MM.1S (cell line): ENCODE results near the gene DGKI.

ENCODE experiments used
- DNase-seq: peaks from one replicate; pipeline ENCODE4 v3.0.0-alpha.2; 2015
- H2AFZ ChIP-seq: fragments of 300-600 bp; sonication (generic); 2 replicates; pipeline ENCODE4 v1.6.0; 2016; ENCODE audit warnings: antibody characterized with exemption, low read length
- H3F3A ChIP-seq: fragments of 300-600 bp; sonication (generic); 2 replicates; pipeline ENCODE4 v1.6.1; 2016; ENCODE audit warnings: mild to moderate bottlenecking, antibody characterized with exemption, low read length, moderate library complexity, mixed read lengths; ENCODE audit not compliant: insufficient read depth
- H3K27ac ChIP-seq: fragments of 300-600 bp; sonication (generic); 2 replicates; pipeline ENCODE4 v1.5.1; 2016; ENCODE audit warnings: mild to moderate bottlenecking, low read length
- H3K27me3 ChIP-seq: fragments of 300-600 bp; sonication (generic); replicated peaks from 2 replicates; pipeline ENCODE4 v1.6.0; 2016; ENCODE audit warnings: low read length; ENCODE audit not compliant: insufficient read depth
- H3K36me3 ChIP-seq: fragments of 300-600 bp; sonication (generic); replicated peaks from 2 replicates; pipeline ENCODE4 v1.6.1; 2016; ENCODE audit warnings: mild to moderate bottlenecking, low read length, mixed read lengths; ENCODE audit not compliant: insufficient read depth
- H3K4me1 ChIP-seq: fragments of 300-600 bp; sonication (generic); 2 replicates; pipeline ENCODE4 v1.6.1; 2016; ENCODE audit warnings: low read length, mixed read lengths
- H3K4me2 ChIP-seq: fragments of 300-600 bp; sonication (generic); 2 replicates; pipeline ENCODE4 v1.6.0; 2016; ENCODE audit warnings: low read depth, low read length
- H3K4me3 ChIP-seq: fragments of 300-600 bp; sonication (generic); 2 replicates; pipeline ENCODE4 v1.5.1; 2016; ENCODE audit warnings: low read length, mixed read lengths
- H3K79me2 ChIP-seq: fragments of 300-600 bp; sonication (generic); 2 replicates; pipeline ENCODE4 v1.6.1; 2016; ENCODE audit warnings: mixed run types, low read length, mixed read lengths
- H3K9ac ChIP-seq: fragments of 300-600 bp; sonication (generic); 2 replicates; pipeline ENCODE4 v1.6.1; 2016; ENCODE audit warnings: low read length, mixed read lengths
- H3K9me2 ChIP-seq: fragments of 300-600 bp; sonication (generic); replicated peaks from 2 replicates; pipeline ENCODE4 v1.6.1; 2016; ENCODE audit warnings: mild to moderate bottlenecking, low read length, mixed read lengths; ENCODE audit not compliant: insufficient read depth
- H3K9me3 ChIP-seq: fragments of 300-600 bp; sonication (generic); replicated peaks from 2 replicates; pipeline ENCODE4 v1.6.1; 2016; ENCODE audit warnings: mild to moderate bottlenecking, low read length, mixed read lengths; ENCODE audit not compliant: insufficient read depth
- H4K20me1 ChIP-seq: fragments of 300-600 bp; sonication (generic); 2 replicates; pipeline ENCODE4 v1.6.1; 2016; ENCODE audit warnings: mild to moderate bottlenecking, low read length, moderate library complexity, mixed read lengths; ENCODE audit not compliant: insufficient read depth
- EZH2 ChIP-seq: fragments of 300-600 bp; sonication (generic); optimal IDR thresholded peaks from 2 replicates; pipeline ENCODE3; 2017; ENCODE audit warnings: low read depth, mild to moderate bottlenecking, antibody characterized with exemption, low read length, mixed read lengths
- EZH2phosphoT487 ChIP-seq: fragments of 300-600 bp; sonication (generic); IDR thresholded peaks from 2 replicates; pipeline ENCODE4 v1.6.1; 2018; ENCODE audit warnings: antibody characterized with exemption, low read length
- TF ChIP-seq, protein P1 (sequence below): fragments of 300-600 bp; sonication (generic); IDR thresholded peaks from 2 replicates; pipeline ENCODE4 v1.5.1; 2016; ENCODE audit warnings: antibody characterized with exemption, low read length, mixed read lengths

Gene DGKI

DNA sequence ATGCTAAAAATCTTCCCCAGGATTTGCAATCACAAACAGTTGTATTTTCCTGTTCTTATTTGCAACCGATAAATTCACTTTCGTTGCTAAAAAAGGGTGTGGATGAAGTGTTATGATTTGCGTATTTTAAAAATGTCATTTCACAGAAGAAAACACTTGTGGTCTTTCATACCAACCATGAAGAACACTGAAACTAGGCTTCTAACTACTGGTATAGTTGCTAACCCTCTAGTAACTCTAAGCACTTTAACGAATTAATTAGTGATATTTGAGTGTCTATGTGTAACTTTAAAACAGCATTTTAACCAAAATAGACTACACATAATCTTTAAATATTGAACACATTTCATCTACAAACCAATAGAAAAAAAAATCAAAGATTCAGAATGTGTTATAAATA is 315.1 kb downstream of the DGKI start:
- Histone ChIP-seq H2AFZ (no peak overlapping the region), H4K20me1 (no peaks in the 10 kb centered on the region), H3K36me3 (no peaks in the 10 kb centered on the region), H3K4me1 (no peaks in the 10 kb centered on the region), H3K9ac (no peak overlapping the region), H3F3A (no peaks in the 10 kb centered on the region), H3K4me2 (no peak overlapping the region), H3K9me2 (no peaks in the 10 kb centered on the region), H3K27me3 (no peaks in the 10 kb centered on the region), H3K9me3 (no peaks in the 10 kb centered on the region), H3K27ac (no peak overlapping the region), H3K4me3 (no peak overlapping the region), H3K79me2 (no peaks in the 10 kb centered on the region)
- no peak for DNase-seq
- TF ChIP-seq EZH2, result no peak
- no peak for TF ChIP-seq EZH2phosphoT487
- TF ChIP-seq, protein P1, sequence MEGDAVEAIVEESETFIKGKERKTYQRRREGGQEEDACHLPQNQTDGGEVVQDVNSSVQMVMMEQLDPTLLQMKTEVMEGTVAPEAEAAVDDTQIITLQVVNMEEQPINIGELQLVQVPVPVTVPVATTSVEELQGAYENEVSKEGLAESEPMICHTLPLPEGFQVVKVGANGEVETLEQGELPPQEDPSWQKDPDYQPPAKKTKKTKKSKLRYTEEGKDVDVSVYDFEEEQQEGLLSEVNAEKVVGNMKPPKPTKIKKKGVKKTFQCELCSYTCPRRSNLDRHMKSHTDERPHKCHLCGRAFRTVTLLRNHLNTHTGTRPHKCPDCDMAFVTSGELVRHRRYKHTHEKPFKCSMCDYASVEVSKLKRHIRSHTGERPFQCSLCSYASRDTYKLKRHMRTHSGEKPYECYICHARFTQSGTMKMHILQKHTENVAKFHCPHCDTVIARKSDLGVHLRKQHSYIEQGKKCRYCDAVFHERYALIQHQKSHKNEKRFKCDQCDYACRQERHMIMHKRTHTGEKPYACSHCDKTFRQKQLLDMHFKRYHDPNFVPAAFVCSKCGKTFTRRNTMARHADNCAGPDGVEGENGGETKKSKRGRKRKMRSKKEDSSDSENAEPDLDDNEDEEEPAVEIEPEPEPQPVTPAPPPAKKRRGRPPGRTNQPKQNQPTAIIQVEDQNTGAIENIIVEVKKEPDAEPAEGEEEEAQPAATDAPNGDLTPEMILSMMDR, result no peak

DNA sequence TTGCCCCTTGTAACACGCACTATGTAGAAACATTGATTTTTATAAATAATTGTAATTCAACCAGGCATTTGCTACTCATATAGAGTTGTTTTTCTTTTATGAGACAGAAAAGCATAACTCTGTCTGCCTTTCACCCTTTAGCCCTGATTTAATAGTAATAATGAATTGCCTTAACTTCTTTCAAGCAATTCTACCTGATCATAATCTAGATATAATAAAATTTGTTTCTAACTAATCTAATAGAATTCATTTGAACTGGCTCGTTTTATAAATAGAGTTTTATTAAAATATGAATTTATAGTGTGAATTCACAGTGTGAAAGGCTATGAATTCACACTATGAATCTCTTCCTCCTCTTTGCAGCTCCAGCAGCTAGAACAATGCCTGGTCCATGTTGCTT is 319.1 kb downstream of the DGKI start:
- Histone ChIP-seq H3K36me3 (no peaks in the 10 kb centered on the region), H3K79me2 (no peaks in the 10 kb centered on the region), H4K20me1 (no peaks in the 10 kb centered on the region), H3K9me2 (no peaks in the 10 kb centered on the region), H3K27me3 (no peaks in the 10 kb centered on the region), H3F3A (no peaks in the 10 kb centered on the region), H3K4me3 (no peak overlapping the region), H3K4me1 (no peaks in the 10 kb centered on the region), H3K27ac (no peak overlapping the region), H3K9me3 (no peaks in the 10 kb centered on the region), H3K9ac (no peak overlapping the region), H3K4me2 (no peak overlapping the region), H2AFZ (no peak overlapping the region)
- no peak for DNase-seq
- TF ChIP-seq, protein P1, result no peak
- TF ChIP-seq EZH2 (no peak), EZH2phosphoT487 (no peak)

DNA sequence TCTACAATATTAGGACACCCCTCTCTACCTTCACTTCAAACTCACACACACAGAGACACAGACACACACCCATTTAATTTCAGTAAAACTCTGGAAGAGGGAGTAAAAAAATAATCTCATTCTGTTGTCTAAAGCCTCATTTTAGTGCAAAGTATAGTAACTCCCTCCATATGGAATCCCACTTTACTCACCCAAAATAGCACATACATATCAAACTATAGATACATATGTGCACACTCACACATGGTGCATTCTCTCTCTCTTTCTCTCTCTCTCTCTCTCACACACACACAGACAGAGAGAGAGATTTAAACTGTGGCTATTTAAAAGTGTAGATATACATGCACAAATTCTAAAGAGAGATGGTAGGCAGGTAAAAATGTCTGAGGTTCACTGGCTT is 323.6 kb downstream of the DGKI start:
- no peak for TF ChIP-seq EZH2phosphoT487
- TF ChIP-seq, protein P1, result no peak
- TF ChIP-seq EZH2, result no peak
- Histone ChIP-seq H3K79me2 (no peaks in the 10 kb centered on the region), H3K9me3 (no peaks in the 10 kb centered on the region), H4K20me1 (no peaks in the 10 kb centered on the region), H3K4me1 (no peaks in the 10 kb centered on the region), H3K9me2 (no peaks in the 10 kb centered on the region), H3K36me3 (no peaks in the 10 kb centered on the region), H3F3A (no peaks in the 10 kb centered on the region), H3K27me3 (no peaks in the 10 kb centered on the region), H3K27ac (no peak overlapping the region), H3K4me2 (no peak overlapping the region), H3K9ac (no peak overlapping the region), H2AFZ (no peak overlapping the region), H3K4me3 (no peak overlapping the region)
- no peak for DNase-seq

DNA sequence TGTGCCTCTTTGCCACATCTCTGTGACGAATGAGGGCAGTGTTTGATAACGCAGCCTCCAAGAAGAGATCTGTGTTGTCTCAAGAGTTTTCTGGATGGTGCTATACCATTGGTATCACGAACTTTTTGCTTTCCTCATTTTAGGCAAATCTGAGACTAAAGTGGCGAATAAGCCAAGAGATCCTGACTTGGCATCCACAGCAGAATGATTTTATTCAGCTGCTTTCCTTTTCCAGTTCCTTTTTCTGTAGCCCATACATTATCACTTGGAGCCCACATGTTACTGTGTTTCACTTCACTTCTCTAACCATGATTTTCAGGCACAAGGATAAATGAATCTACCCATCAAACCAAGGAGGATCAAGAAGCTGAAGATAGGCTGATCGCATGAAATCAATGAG is 325.3 kb downstream of the DGKI start:
- TF ChIP-seq EZH2phosphoT487 (no peak), EZH2 (no peak)
- TF ChIP-seq, protein P1, result no peak
- no peaks in the 10 kb centered on the region for H3K27me3 ChIP-seq
- no peak overlapping the region for H3K27ac ChIP-seq
- no peak overlapping the region for H3K4me3 ChIP-seq
- H3F3A ChIP-seq, result no peaks in the 10 kb centered on the region
- no peaks in the 10 kb centered on the region for H3K4me1 ChIP-seq
- no peak overlapping the region for H3K4me2 ChIP-seq
- no peaks in the 10 kb centered on the region for H3K9me2 ChIP-seq
- no peak overlapping the region for H3K9ac ChIP-seq
- H2AFZ ChIP-seq, result no peak overlapping the region
- H3K9me3 ChIP-seq, result no peaks in the 10 kb centered on the region
- no peak for DNase-seq
- no peaks in the 10 kb centered on the region for H3K79me2 ChIP-seq
- no peaks in the 10 kb centered on the region for H3K36me3 ChIP-seq
- no peaks in the 10 kb centered on the region for H4K20me1 ChIP-seq
